Measurements from ENCODE around the gene GAP43.

DNA sequence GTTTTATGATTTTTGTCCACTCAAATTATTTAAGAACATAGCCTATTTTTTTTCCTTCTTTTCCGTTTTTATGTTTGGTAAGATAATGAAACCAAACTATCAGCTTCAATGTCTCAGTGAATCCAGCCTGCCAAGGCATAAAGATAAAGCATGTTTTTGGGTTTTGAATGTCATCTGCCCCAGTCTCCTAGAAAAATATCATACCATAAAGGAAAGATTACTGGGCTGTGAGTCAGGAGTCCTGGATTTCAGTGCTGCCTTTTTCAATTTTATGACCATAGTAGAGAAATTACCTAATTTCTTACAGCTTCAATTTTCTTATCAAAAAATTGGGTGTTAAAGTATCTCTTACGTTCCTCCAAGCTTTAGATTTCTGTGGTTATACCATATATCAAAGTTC lies 87.5 kb downstream of the GAP43 start:
- TF ChIP-seq, protein P1, sequence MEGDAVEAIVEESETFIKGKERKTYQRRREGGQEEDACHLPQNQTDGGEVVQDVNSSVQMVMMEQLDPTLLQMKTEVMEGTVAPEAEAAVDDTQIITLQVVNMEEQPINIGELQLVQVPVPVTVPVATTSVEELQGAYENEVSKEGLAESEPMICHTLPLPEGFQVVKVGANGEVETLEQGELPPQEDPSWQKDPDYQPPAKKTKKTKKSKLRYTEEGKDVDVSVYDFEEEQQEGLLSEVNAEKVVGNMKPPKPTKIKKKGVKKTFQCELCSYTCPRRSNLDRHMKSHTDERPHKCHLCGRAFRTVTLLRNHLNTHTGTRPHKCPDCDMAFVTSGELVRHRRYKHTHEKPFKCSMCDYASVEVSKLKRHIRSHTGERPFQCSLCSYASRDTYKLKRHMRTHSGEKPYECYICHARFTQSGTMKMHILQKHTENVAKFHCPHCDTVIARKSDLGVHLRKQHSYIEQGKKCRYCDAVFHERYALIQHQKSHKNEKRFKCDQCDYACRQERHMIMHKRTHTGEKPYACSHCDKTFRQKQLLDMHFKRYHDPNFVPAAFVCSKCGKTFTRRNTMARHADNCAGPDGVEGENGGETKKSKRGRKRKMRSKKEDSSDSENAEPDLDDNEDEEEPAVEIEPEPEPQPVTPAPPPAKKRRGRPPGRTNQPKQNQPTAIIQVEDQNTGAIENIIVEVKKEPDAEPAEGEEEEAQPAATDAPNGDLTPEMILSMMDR (IDR thresholded peaks at IDR 0.05), result no peak
- TF ChIP-seq POLR2A (IDR thresholded peaks at IDR 0.05), result no peak
